HUES64 (cell line): ENCODE results near the gene LTBP3. TPM values are rescaled to one million over a fixed set of nuclear protein-coding genes. Genes with fewer than 3 reads are reported as not detected.
A peak's percentile ranks its signal among the peaks of the same experiment; 100 is the strongest.

Source experiments
- H3K27ac ChIP-seq: 2 replicates; pipeline ENCODE4 v1.7.0; 2013; ENCODE audit warnings: low read depth, low read length, inconsistent platforms
- H3K27me3 ChIP-seq: 2 replicates; pipeline ENCODE4 v1.6.1; 2013; ENCODE audit warnings: mild to moderate bottlenecking, low read length; ENCODE audit not compliant: insufficient read depth
- H3K36me3 ChIP-seq: 2 replicates; pipeline ENCODE4 v1.6.1; 2013; ENCODE audit warnings: mild to moderate bottlenecking, low read length; ENCODE audit not compliant: insufficient read depth
- H3K4me1 ChIP-seq: 2 replicates; pipeline ENCODE4 v1.6.1; 2013; ENCODE audit warnings: mild to moderate bottlenecking, low read length, moderate library complexity; ENCODE audit not compliant: insufficient read depth
- H3K4me3 ChIP-seq: 2 replicates; pipeline ENCODE4 v1.5.1; 2013; ENCODE audit warnings: mild to moderate bottlenecking, low read length, moderate library complexity
- H3K9ac ChIP-seq: 2 replicates; pipeline ENCODE4 v1.6.1; 2013; ENCODE audit warnings: mild to moderate bottlenecking, low read depth, low read length
- H3K9me3 ChIP-seq: 2 replicates; pipeline ENCODE4 v1.6.1; 2013; ENCODE audit warnings: low read depth, low read length; ENCODE audit not compliant: insufficient read depth
- WGBS: fragments of 150-250, 120-280 bp; methylation state at CpG from one replicate; pipeline ENCODE4 v1.1.7; 2013; ENCODE audit warnings: missing lambda C conversion rate; 5-methylcytosine and 5-hydroxymethylcytosine counted together
- polyA plus RNA-seq, 2 experiments: library from polyadenylated mRNA; stranded (reverse); fragments of 50-300 nt; gene quantifications; one replicate each; pipeline ENCODE4 v1.2.3, GENCODE V29; 2013

The LTBP3 gene
- 5.0 TPM for polyA plus RNA-seq (2013, experiment 1 of 2)
- polyA plus RNA-seq (2013, experiment 2 of 2) = 7.1 TPM

GRCh38 chr11:65558002-65558929 lies at the start of gene LTBP3:
TSS of gene LTBP3 (minus strand) at chr11:65558359. CDS start at chr11:65557959, 400 bp downstream.
- H3K4me3 ChIP-seq = peak within 1 kb of the TSS; percentile 57
- H3K36me3 ChIP-seq = no peaks in the 10 kb centered on the region
- no peaks in the 10 kb centered on the region for H3K9me3 ChIP-seq
- peak within 1 kb of the TSS; percentile 52 for H3K9ac ChIP-seq
- H3K27ac ChIP-seq = no peak within 1 kb of the TSS
- H3K4me1 ChIP-seq = peaks cover 26% of the 10 kb centered on the region
- H3K27me3 ChIP-seq = peaks cover 34% of the 10 kb centered on the region
- 2% methylated on average over 79 of the region's 79 CpGs for WGBS

- no peaks in the 10 kb centered on the region for H3K9me3 ChIP-seq
- WGBS = 3% methylated on average over 67 of the region's 67 CpGs
- no peaks in the 10 kb centered on the region for H3K4me1 ChIP-seq
- peak overlapping the region; percentile 51 for H3K4me3 ChIP-seq
- peaks cover 26% of the 10 kb centered on the region for H3K36me3 ChIP-seq
- no peaks in the 10 kb centered on the region; the same call in 1 of the 2 replicates for H3K27me3 ChIP-seq
- H3K27ac ChIP-seq = peak overlapping the region; percentile 63; the same call in 1 of the 2 replicates
- H3K9ac ChIP-seq = peak overlapping the region; percentile 58; the same call in 1 of the 2 replicates
These were observed 48.9 kb upstream of the LTBP3 start for GRCh38 chr11:65606876-65607613.

- 90% methylated on average over 1 of the region's 1 CpG for WGBS
- H3K36me3 ChIP-seq = peaks cover 26% of the 10 kb centered on the region
- no peak overlapping the region for H3K27ac ChIP-seq
- H3K9ac ChIP-seq = no peak overlapping the region
- H3K27me3 ChIP-seq = no peaks in the 10 kb centered on the region; the same call in 1 of the 2 replicates
- no peaks in the 10 kb centered on the region for H3K9me3 ChIP-seq
- H3K4me3 ChIP-seq = no peak overlapping the region
- H3K4me1 ChIP-seq = no peaks in the 10 kb centered on the region
These were observed 46.1 kb upstream of the LTBP3 start for GRCh38 chr11:65604258-65604657.

- H3K27me3 ChIP-seq = no peaks in the 10 kb centered on the region; the same call in 1 of the 2 replicates
- WGBS = 96% methylated on average over 6 of the region's 6 CpGs
- H3K9ac ChIP-seq = no peak overlapping the region
- no peak overlapping the region for H3K4me3 ChIP-seq
- no peak overlapping the region for H3K27ac ChIP-seq
- no peaks in the 10 kb centered on the region for H3K4me1 ChIP-seq
- peaks cover 26% of the 10 kb centered on the region for H3K36me3 ChIP-seq
- H3K9me3 ChIP-seq = no peaks in the 10 kb centered on the region
These were observed 41.7 kb upstream of the LTBP3 start for GRCh38 chr11:65599955-65600246.

GRCh38 chr11:65599216-65599954 lies 41.2 kb upstream of the LTBP3 start:
- Histone ChIP-seq H3K9ac (no peak overlapping the region), H3K27me3 (no peaks in the 10 kb centered on the region; the same call in 1 of the 2 replicates), H3K27ac (no peak overlapping the region), H3K4me3 (no peak overlapping the region), H3K9me3 (no peaks in the 10 kb centered on the region), H3K36me3 (peaks cover 20% of the 10 kb centered on the region), H3K4me1 (no peaks in the 10 kb centered on the region)
- WGBS = 96% methylated on average over 49 of the region's 49 CpGs

GRCh38 chr11:65598258-65598699 lies 40.1 kb upstream of the LTBP3 start:
- H3K36me3 ChIP-seq = peaks cover 11% of the 10 kb centered on the region
- H3K4me3 ChIP-seq = no peak overlapping the region
- H3K27ac ChIP-seq = no peak overlapping the region
- H3K4me1 ChIP-seq = no peaks in the 10 kb centered on the region
- H3K9me3 ChIP-seq = no peaks in the 10 kb centered on the region
- 94% methylated on average over 16 of the region's 16 CpGs for WGBS
- peaks cover 8% of the 10 kb centered on the region for H3K27me3 ChIP-seq
- H3K9ac ChIP-seq = no peak overlapping the region

- peaks cover 25% of the 10 kb centered on the region for H3K27me3 ChIP-seq
- WGBS = 81% methylated on average over 6 of the region's 6 CpGs
- no peak overlapping the region for H3K9ac ChIP-seq
- H3K27ac ChIP-seq = no peak overlapping the region
- H3K4me3 ChIP-seq = no peak overlapping the region
- H3K36me3 ChIP-seq = peaks cover 11% of the 10 kb centered on the region
- H3K9me3 ChIP-seq = no peaks in the 10 kb centered on the region
- 0 out of 2 replicates have a peak, but pooled peaks cover 3% of the 10 kb centered on the region for H3K4me1 ChIP-seq
These were observed 38.4 kb upstream of the LTBP3 start for GRCh38 chr11:65596520-65596919.

GRCh38 chr11:65595543-65596281 lies 37.6 kb upstream of the LTBP3 start, which contains the start of gene KCNK7:
TSS of gene KCNK7 (minus strand) at chr11:65595800. CDS start at chr11:65595772, 28 bp downstream.
- H3K36me3 ChIP-seq = peaks cover 11% of the 10 kb centered on the region
- no peak within 1 kb of the TSS for H3K27ac ChIP-seq
- 79% methylated on average over 10 of the region's 12 CpGs for WGBS

GRCh38 chr11:65595131-65595530 lies 37.0 kb upstream of the LTBP3 start:
- Histone ChIP-seq H3K27ac (no peak overlapping the region), H3K9me3 (no peaks in the 10 kb centered on the region), H3K4me1 (0 out of 2 replicates have a peak, but pooled peaks cover 3% of the 10 kb centered on the region), H3K27me3 (peaks cover 39% of the 10 kb centered on the region), H3K4me3 (no peak overlapping the region), H3K36me3 (peaks cover 11% of the 10 kb centered on the region), H3K9ac (no peak overlapping the region)
- 94% methylated on average over 3 of the region's 3 CpGs for WGBS

More at GRCh38 chr11:65595543-65596281, 37.6 kb upstream of the LTBP3 start, which contains the start of gene KCNK7:
- no peak within 1 kb of the TSS for H3K4me3 ChIP-seq
- H3K27me3 ChIP-seq = peaks cover 33% of the 10 kb centered on the region
- H3K4me1 ChIP-seq = 0 out of 2 replicates have a peak, but pooled peaks cover 3% of the 10 kb centered on the region
- no peak within 1 kb of the TSS for H3K9ac ChIP-seq
- H3K9me3 ChIP-seq = no peaks in the 10 kb centered on the region
